SK-N-SH treated with all-trans-retinoic acid at 6 μM for 48 hours (cell line): ENCODE data around the gene KLK8.

Experiments used
- ATAC-seq: fragments of 200-7000 bp; cut with Tn5 transposase; 3 replicates; pipeline ENCODE4 v1.9.1; 2020; ENCODE audit warnings: mild to moderate bottlenecking, moderate library complexity
- BACH2 ChIP-seq: fragments of 250-450 bp; sonication (Bioruptor Pico); IDR thresholded peaks from 2 replicates; pipeline ENCODE4 v1.9.0; 2021; ENCODE audit warnings: mild to moderate bottlenecking, borderline replicate concordance
- CSDC2 ChIP-seq: fragments of 250-450 bp; sonication (Bioruptor Pico); IDR thresholded peaks from 2 replicates; pipeline ENCODE4 v1.5.0; 2020; ENCODE audit warnings: mild to moderate bottlenecking, moderate library complexity
- CSRNP3 ChIP-seq: fragments of 250-450 bp; sonication (Bioruptor Pico); IDR thresholded peaks from 2 replicates; pipeline ENCODE4 v1.5.1; 2021; ENCODE audit warnings: mild to moderate bottlenecking, moderate library complexity
- ESRRG ChIP-seq: fragments of 250-450 bp; sonication (Bioruptor Pico); IDR thresholded peaks from 2 replicates; pipeline ENCODE4 v1.6.1; 2021; ENCODE audit warnings: mild to moderate bottlenecking
- GLIS3 ChIP-seq: fragments of 250-450 bp; sonication (Bioruptor Pico); IDR thresholded peaks from 2 replicates; pipeline ENCODE4 v1.5.0; 2020; ENCODE audit warnings: mild to moderate bottlenecking, moderate library complexity
- ISL1 ChIP-seq: fragments of 250-450 bp; sonication (Bioruptor Pico); IDR thresholded peaks from 2 replicates; pipeline ENCODE4 v2.1.2; 2022; ENCODE audit warnings: mild to moderate bottlenecking, moderate library complexity
- OSR1 ChIP-seq: fragments of 250-450 bp; sonication (Bioruptor Pico); IDR thresholded peaks from 2 replicates; pipeline ENCODE4 v1.8.0; 2022; ENCODE audit warnings: moderate library complexity, mild to moderate bottlenecking, inconsistent platforms
- PPARA ChIP-seq: fragments of 250-450 bp; sonication (Bioruptor Pico); IDR thresholded peaks from 2 replicates; pipeline ENCODE4 v1.5.0; 2020; ENCODE audit warnings: mild to moderate bottlenecking, borderline replicate concordance
- RARB ChIP-seq: fragments of 250-450 bp; sonication (Bioruptor Pico); IDR thresholded peaks from 2 replicates; pipeline ENCODE4 v1.8.0; 2021; ENCODE audit warnings: mild to moderate bottlenecking, moderate library complexity
- SNAI2 ChIP-seq: fragments of 250-450 bp; sonication (Bioruptor Pico); IDR thresholded peaks from 2 replicates; pipeline ENCODE4 v1.5.0; 2020; ENCODE audit warnings: mild to moderate bottlenecking, moderate library complexity
- TOX ChIP-seq: fragments of 250-450 bp; sonication (Bioruptor Pico); IDR thresholded peaks from 2 replicates; pipeline ENCODE4 v1.8.0; 2021; ENCODE audit warnings: mild to moderate bottlenecking, moderate library complexity, borderline replicate concordance
- ZC3H10 ChIP-seq: fragments of 250-450 bp; sonication (Bioruptor Pico); IDR thresholded peaks from 2 replicates; pipeline ENCODE4 v1.5.1; 2021; ENCODE audit warnings: mild to moderate bottlenecking, moderate library complexity
- ZFP3 ChIP-seq: fragments of 250-450 bp; sonication (Bioruptor Pico); IDR thresholded peaks from 2 replicates; pipeline ENCODE4 v1.5.0; 2020; ENCODE audit warnings: mild to moderate bottlenecking, moderate library complexity
- ZFP30 ChIP-seq: fragments of 450-650 bp; formaldehyde crosslinking; IDR thresholded peaks from 2 replicates; pipeline ENCODE4 v1.5.0; 2022; ENCODE audit warnings: mild to moderate bottlenecking, moderate library complexity
- ZNF565 ChIP-seq: fragments of 450-650 bp; formaldehyde crosslinking; conservative IDR thresholded peaks from 2 replicates; pipeline ENCODE4 v1.5.0; 2020; ENCODE audit warnings: low read depth, mild to moderate bottlenecking, moderate library complexity
- ZNF70 ChIP-seq: fragments of 450-650 bp; formaldehyde crosslinking; IDR thresholded peaks from 2 replicates; pipeline ENCODE4 v1.5.0; 2020; ENCODE audit warnings: mild to moderate bottlenecking, moderate library complexity
- ZNF8 ChIP-seq: fragments of 450-650 bp; formaldehyde crosslinking; IDR thresholded peaks from 2 replicates; pipeline ENCODE4 v1.5.0; 2020; ENCODE audit warnings: mild to moderate bottlenecking, moderate library complexity
- TF ChIP-seq, protein P1 (sequence below): fragments of 250-450 bp; sonication (Bioruptor Pico); IDR thresholded peaks from 2 replicates; pipeline ENCODE4 v1.8.0; 2021; ENCODE audit warnings: low read depth, mild to moderate bottlenecking, moderate library complexity, borderline replicate concordance
- TF ChIP-seq, protein P2 (sequence below): fragments of 250-450 bp; sonication (Bioruptor Pico); IDR thresholded peaks from 2 replicates; pipeline ENCODE4 v1.8.0; 2020; ENCODE audit warnings: mild to moderate bottlenecking, moderate library complexity, borderline replicate concordance
- TF ChIP-seq, protein P3 (sequence below): fragments of 250-450 bp; sonication (Bioruptor Pico); IDR thresholded peaks from 2 replicates; pipeline ENCODE4 v1.5.0; 2020; ENCODE audit warnings: mild to moderate bottlenecking, moderate library complexity
- TF ChIP-seq, protein P4 (sequence below): fragments of 250-450 bp; sonication (Bioruptor Pico); IDR thresholded peaks from 2 replicates; pipeline ENCODE4 v1.5.1; 2020; ENCODE audit warnings: low read depth, mild to moderate bottlenecking, moderate library complexity

KLK8 gene

DNA sequence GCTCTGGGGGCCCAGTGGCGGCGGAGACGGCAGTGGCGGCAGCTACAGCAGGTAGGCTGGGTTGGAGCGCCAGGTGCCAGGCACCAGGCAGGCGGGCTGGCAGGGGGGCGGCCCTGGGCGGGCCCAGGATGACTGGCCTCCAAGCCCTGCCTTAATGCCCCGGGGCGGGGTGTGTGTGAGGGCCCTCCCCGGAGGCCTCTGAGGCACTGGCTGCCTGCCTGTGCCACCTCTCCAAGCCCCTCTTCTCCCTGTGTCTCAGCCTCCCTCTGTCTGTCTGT is 25.1 kb upstream of the KLK8 start, which contains the start of gene KLK11 (continued):
- no peak for TF ChIP-seq CSRNP3
- no peak for TF ChIP-seq TOX (CRISPR knock-in tag)
- no peak for TF ChIP-seq RARB

DNA sequence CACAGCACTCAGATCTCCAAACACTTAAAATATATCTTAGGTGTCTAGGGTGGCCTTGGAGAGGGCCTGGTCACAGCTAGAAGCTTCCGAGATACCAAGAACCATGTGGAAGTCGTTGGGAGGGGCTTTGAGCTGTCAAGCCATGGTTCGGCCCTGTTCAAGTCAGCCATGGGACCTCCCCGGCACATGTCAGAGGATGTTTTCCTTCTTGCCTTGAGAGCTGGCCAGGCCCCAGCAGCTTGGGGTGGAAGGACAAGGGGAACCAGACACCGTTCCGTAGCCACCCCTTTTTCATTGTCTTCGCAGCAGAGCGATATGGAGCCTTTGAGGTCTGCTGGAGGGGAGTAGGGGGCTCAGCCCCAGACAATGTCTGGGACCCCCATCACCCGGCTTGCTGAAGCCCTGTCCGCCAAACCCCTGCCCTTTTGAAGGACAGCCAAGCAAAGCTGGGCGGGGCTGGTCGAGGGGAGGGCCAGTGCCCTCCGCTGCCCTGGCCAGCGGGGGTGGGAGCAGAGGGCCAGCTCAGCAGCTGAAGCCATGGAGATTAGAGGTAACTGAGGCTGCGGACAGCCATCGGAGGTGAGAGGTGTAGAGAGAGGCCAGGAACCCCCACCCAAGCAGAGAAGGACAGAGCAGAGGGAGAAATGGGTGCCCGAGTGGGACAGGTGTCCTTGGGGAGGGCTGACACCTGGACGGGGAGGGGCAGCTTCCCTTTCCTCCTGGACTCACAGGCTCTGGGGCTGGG is 24.6 kb upstream of the KLK8 start:
- TF ChIP-seq CSRNP3 (no peak), TOX (CRISPR knock-in tag) (no peak)
- TF ChIP-seq, protein P1, sequence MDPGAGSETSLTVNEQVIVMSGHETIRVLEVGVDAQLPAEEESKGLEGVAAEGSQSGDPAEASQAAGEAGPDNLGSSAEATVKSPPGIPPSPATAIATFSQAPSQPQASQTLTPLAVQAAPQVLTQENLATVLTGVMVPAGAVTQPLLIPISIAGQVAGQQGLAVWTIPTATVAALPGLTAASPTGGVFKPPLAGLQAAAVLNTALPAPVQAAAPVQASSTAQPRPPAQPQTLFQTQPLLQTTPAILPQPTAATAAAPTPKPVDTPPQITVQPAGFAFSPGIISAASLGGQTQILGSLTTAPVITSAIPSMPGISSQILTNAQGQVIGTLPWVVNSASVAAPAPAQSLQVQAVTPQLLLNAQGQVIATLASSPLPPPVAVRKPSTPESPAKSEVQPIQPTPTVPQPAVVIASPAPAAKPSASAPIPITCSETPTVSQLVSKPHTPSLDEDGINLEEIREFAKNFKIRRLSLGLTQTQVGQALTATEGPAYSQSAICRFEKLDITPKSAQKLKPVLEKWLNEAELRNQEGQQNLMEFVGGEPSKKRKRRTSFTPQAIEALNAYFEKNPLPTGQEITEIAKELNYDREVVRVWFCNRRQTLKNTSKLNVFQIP (CRISPR knock-in tag), result no peak
- TF ChIP-seq, protein P2, sequence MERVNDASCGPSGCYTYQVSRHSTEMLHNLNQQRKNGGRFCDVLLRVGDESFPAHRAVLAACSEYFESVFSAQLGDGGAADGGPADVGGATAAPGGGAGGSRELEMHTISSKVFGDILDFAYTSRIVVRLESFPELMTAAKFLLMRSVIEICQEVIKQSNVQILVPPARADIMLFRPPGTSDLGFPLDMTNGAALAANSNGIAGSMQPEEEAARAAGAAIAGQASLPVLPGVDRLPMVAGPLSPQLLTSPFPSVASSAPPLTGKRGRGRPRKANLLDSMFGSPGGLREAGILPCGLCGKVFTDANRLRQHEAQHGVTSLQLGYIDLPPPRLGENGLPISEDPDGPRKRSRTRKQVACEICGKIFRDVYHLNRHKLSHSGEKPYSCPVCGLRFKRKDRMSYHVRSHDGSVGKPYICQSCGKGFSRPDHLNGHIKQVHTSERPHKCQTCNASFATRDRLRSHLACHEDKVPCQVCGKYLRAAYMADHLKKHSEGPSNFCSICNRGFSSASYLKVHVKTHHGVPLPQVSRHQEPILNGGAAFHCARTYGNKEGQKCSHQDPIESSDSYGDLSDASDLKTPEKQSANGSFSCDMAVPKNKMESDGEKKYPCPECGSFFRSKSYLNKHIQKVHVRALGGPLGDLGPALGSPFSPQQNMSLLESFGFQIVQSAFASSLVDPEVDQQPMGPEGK (CRISPR knock-in tag), result no peak
- ATAC-seq, result no peak

DNA sequence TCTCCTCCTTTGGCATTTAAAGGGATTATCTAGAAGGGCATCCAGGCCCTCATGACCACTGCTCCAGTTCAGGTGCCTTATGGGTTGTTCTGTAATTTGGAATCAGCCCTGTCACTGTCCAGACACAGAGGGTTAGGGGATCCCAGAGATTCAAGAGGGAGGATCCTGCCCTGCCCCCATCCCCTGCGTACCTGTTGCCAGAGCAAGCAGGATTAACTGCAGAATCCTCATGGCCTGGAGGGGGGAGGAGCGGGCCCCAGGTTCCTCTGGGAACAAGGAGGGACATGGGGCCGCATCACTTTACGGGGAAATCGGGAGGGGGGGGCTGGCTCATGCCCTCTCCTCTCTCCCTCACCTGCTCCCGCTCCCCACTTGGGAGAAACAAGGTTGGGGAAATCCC is 24.0 kb upstream of the KLK8 start:
- no peak for ATAC-seq
- TF ChIP-seq, protein P1 (CRISPR knock-in tag), result no peak
- TF ChIP-seq, protein P2 (CRISPR knock-in tag), result no peak
- TF ChIP-seq ISL1 (CRISPR knock-in tag), result no peak
- TF ChIP-seq ZNF70 (CRISPR knock-in tag), result no peak
- no peak for TF ChIP-seq CSDC2 (CRISPR knock-in tag)
- TF ChIP-seq ZFP3 (CRISPR knock-in tag), result no peak
- TF ChIP-seq GLIS3, result no peak
- no peak for TF ChIP-seq CSRNP3
- no peak for TF ChIP-seq ZFP30 (CRISPR knock-in tag)
- no peak for TF ChIP-seq OSR1 (CRISPR knock-in tag)
- TF ChIP-seq PPARA (CRISPR knock-in tag), result no peak
- TF ChIP-seq TOX (CRISPR knock-in tag), result no peak
- TF ChIP-seq, protein P3, sequence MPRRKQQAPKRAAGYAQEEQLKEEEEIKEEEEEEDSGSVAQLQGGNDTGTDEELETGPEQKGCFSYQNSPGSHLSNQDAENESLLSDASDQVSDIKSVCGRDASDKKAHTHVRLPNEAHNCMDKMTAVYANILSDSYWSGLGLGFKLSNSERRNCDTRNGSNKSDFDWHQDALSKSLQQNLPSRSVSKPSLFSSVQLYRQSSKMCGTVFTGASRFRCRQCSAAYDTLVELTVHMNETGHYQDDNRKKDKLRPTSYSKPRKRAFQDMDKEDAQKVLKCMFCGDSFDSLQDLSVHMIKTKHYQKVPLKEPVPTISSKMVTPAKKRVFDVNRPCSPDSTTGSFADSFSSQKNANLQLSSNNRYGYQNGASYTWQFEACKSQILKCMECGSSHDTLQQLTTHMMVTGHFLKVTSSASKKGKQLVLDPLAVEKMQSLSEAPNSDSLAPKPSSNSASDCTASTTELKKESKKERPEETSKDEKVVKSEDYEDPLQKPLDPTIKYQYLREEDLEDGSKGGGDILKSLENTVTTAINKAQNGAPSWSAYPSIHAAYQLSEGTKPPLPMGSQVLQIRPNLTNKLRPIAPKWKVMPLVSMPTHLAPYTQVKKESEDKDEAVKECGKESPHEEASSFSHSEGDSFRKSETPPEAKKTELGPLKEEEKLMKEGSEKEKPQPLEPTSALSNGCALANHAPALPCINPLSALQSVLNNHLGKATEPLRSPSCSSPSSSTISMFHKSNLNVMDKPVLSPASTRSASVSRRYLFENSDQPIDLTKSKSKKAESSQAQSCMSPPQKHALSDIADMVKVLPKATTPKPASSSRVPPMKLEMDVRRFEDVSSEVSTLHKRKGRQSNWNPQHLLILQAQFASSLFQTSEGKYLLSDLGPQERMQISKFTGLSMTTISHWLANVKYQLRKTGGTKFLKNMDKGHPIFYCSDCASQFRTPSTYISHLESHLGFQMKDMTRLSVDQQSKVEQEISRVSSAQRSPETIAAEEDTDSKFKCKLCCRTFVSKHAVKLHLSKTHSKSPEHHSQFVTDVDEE (CRISPR knock-in tag), result no peak
- TF ChIP-seq ZNF8 (CRISPR knock-in tag), result no peak
- TF ChIP-seq BACH2, result no peak
- TF ChIP-seq, protein P4, sequence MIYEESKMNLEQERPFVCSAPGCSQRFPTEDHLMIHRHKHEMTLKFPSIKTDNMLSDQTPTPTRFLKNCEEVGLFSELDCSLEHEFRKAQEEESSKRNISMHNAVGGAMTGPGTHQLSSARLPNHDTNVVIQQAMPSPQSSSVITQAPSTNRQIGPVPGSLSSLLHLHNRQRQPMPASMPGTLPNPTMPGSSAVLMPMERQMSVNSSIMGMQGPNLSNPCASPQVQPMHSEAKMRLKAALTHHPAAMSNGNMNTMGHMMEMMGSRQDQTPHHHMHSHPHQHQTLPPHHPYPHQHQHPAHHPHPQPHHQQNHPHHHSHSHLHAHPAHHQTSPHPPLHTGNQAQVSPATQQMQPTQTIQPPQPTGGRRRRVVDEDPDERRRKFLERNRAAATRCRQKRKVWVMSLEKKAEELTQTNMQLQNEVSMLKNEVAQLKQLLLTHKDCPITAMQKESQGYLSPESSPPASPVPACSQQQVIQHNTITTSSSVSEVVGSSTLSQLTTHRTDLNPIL (CRISPR knock-in tag), result no peak
- TF ChIP-seq SNAI2 (CRISPR knock-in tag), result no peak
- TF ChIP-seq ZNF565, result no peak
- TF ChIP-seq ZC3H10 (CRISPR knock-in tag), result no peak
- no peak for TF ChIP-seq ESRRG (CRISPR knock-in tag)
